Astrocyte of the spinal cord (primary cell): ENCODE results near the gene C10orf105.

ENCODE experiments used
- DNase-seq: peaks from one replicate; pipeline ENCODE4 v3.0.0; 2011; ENCODE audit warnings: low read depth, low spot score
- H3K4me3 ChIP-seq: 2 replicates; pipeline ENCODE4 v1.5.1; 2011; ENCODE audit warnings: low read depth, mild to moderate bottlenecking, low read length, moderate library complexity
- in situ Hi-C: cut with HindIII; loops from 2 replicates; pipeline ENCODE4 v1.10.0; 2017; ENCODE audit warnings: low sequenced_read_pairs
- TF ChIP-seq, protein P1 (sequence below): IDR thresholded peaks from 2 replicates; pipeline ENCODE4 v1.5.1; 2012; ENCODE audit warnings: low read depth, mild to moderate bottlenecking, low read length, inconsistent platforms

C10orf105 gene

GRCh38 chr10:71691405-71691804 is 28.2 kb downstream of the C10orf105 start:
- no peak overlapping the region for H3K4me3 ChIP-seq
- TF ChIP-seq, protein P1, sequence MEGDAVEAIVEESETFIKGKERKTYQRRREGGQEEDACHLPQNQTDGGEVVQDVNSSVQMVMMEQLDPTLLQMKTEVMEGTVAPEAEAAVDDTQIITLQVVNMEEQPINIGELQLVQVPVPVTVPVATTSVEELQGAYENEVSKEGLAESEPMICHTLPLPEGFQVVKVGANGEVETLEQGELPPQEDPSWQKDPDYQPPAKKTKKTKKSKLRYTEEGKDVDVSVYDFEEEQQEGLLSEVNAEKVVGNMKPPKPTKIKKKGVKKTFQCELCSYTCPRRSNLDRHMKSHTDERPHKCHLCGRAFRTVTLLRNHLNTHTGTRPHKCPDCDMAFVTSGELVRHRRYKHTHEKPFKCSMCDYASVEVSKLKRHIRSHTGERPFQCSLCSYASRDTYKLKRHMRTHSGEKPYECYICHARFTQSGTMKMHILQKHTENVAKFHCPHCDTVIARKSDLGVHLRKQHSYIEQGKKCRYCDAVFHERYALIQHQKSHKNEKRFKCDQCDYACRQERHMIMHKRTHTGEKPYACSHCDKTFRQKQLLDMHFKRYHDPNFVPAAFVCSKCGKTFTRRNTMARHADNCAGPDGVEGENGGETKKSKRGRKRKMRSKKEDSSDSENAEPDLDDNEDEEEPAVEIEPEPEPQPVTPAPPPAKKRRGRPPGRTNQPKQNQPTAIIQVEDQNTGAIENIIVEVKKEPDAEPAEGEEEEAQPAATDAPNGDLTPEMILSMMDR, result no peak
- in situ Hi-C loops, result no loop called here
- no peak for DNase-seq

DNA sequence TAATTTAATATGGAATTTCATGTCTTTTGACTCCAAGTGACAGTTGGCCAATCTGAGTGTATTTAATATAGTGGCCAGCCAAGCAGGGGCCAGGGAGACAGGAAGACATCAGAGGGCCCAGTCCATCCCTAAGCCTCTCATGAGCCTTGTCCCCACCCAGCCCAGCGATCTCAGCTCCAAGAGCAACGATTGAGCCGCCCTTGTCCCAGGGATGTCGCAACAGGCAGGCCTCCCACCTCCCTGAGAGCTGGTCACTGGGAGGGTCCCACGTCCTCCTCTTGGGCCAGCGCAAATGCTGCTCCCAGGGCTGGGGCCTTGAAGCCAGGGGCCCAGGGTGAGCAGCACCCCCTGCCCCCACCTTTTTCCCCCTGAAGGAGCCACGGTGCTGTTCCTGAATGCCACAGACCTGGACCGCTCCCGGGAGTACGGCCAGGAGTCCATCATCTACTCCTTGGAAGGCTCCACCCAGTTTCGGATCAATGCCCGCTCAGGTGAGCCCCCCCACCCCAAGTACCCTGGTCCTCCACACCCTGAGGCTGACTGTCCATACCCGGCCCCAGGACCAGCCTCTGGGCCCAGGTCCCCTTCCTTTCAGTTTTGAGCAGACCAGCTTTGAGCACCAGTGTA is 29.4 kb downstream of the C10orf105 start:
- no peak for DNase-seq
- in situ Hi-C loops, result no loop called here
- TF ChIP-seq, protein P1, result no peak
- H3K4me3 ChIP-seq, result no peak overlapping the region

- in situ Hi-C loops, result no loop called here
- no peak for DNase-seq
- TF ChIP-seq, protein P1, result no peak
- no peak overlapping the region for H3K4me3 ChIP-seq
Measured at GRCh38 chr10:71688256-71688655, 31.3 kb downstream of the C10orf105 start.

- no peak for DNase-seq
- TF ChIP-seq, protein P1, result no peak
- in situ Hi-C loops, result no loop called here
- H3K4me3 ChIP-seq, result no peak overlapping the region
Measured at GRCh38 chr10:71687480-71687879, 32.1 kb downstream of the C10orf105 start.

- no peak for DNase-seq
- no peak overlapping the region for H3K4me3 ChIP-seq
- in situ Hi-C loops, result no loop called here
- TF ChIP-seq, protein P1, result no peak
Measured at GRCh38 chr10:71687077-71687476, 32.5 kb downstream of the C10orf105 start.

GRCh38 chr10:71685554-71686232 is 33.9 kb downstream of the C10orf105 start:
- no peak overlapping the region for H3K4me3 ChIP-seq
- TF ChIP-seq, protein P1, result no peak
- no peak for DNase-seq
- in situ Hi-C loops, result no loop called here
